Upper lobe of left lung (tissue), 6 donors: ENCODE data around the gene MAN1A1. TPM values are rescaled to one million over a fixed set of nuclear protein-coding genes. Genes with fewer than 3 reads are reported as not detected.

Source experiments
- ATAC-seq, 2 donors: fragments of 200-7000 bp; cut with Tn5 transposase; one replicate each; pipeline ENCODE4 v1.9.1; 2022; ENCODE audit warnings: mild to moderate bottlenecking in 2 of 2, moderate library complexity in 2 of 2; ENCODE audit not compliant: low FRiP score in 2 of 2
- DNase-seq, 2 donors: peaks; one replicate each; pipeline ENCODE4 v3.0.0-alpha.2; 2019 to 2020
- H3K27ac ChIP-seq, 4 donors: fragments of 200-600 bp; sonication (generic); one replicate each; pipeline ENCODE4 v1.5.1; 2016 to 2019
- H3K27me3 ChIP-seq, 4 donors: fragments of 200-600 bp; sonication (generic); one replicate each; pipeline ENCODE4 v1.5.1; 2017 to 2019
- H3K36me3 ChIP-seq, 4 donors: fragments of 200-600 bp; sonication (generic); one replicate each; pipeline ENCODE4 v1.5.1; 2016 to 2019
- H3K4me1 ChIP-seq, 4 donors: fragments of 200-600 bp; sonication (generic); one replicate each; pipeline ENCODE4 v1.5.1; 2018 to 2019
- H3K4me3 ChIP-seq, 4 donors: fragments of 200-600 bp; sonication (generic); one replicate each; pipeline ENCODE4 v1.5.1; 2017 to 2019; ENCODE audit warnings: mild to moderate bottlenecking in 2 of 4, moderate library complexity in 1 of 4
- H3K9me3 ChIP-seq, 4 donors: fragments of 200-600 bp; sonication (generic); one replicate each; pipeline ENCODE4 v1.5.1; 2018 to 2019
- EP300 ChIP-seq, 4 donors: sonication (generic); formaldehyde crosslinking; IDR thresholded peaks; one replicate each; pipeline ENCODE4 v1.5.1; 2017; ENCODE audit warnings: antibody characterized with exemption in 4 of 4, control low read depth in 2 of 4
- POLR2A ChIP-seq, 4 donors: fragments of 450-650 bp; IDR thresholded peaks; one replicate each; pipeline ENCODE4 v1.5.1; 2016 to 2017; ENCODE audit warnings: antibody characterized with exemption in 4 of 4, mild to moderate bottlenecking in 2 of 4
- POLR2AphosphoS5 ChIP-seq, 2 donors: sonication (generic); formaldehyde crosslinking; IDR thresholded peaks; one replicate each; pipeline ENCODE4 v1.5.1; 2017; ENCODE audit warnings: antibody characterized with exemption in 2 of 2
- WGBS, 2 donors: methylation state at CpG; one replicate each; pipeline ENCODE4 v1.1.5; 2017 to 2018; 5-methylcytosine and 5-hydroxymethylcytosine counted together
- total RNA-seq, 6 donors: library from RNA; depleted of rRNA in 4 of 6; stranded (reverse); fragments of >200 nt in 4 of 6; gene quantifications; one replicate each; pipeline versions ENCODE4 v1.1.0 to v1.2.1, GENCODE V29; 2016 to 2021
- TF ChIP-seq, protein P1 (sequence below), 6 experiments: fragments of 450-650 bp in 4 of 6; fragments of 200-600 bp in 2 of 6; sonication (generic) in 2 of 6; IDR thresholded peaks; one replicate each; pipeline ENCODE4 v1.5.1; 2016 to 2019; ENCODE audit warnings: antibody characterized with exemption in 6 of 6
- donor health status: DM: no; HTN: no; CAD: no; lungs with moderate emphysema.
- donor health status: DM: no; HTN: yes; CAD: no; lungs with severe emphysema.

Gene MAN1A1
- total RNA-seq, 6 donors from 2014 or later: 61.8 to 98.6 (median 79.1) TPM

DNA sequence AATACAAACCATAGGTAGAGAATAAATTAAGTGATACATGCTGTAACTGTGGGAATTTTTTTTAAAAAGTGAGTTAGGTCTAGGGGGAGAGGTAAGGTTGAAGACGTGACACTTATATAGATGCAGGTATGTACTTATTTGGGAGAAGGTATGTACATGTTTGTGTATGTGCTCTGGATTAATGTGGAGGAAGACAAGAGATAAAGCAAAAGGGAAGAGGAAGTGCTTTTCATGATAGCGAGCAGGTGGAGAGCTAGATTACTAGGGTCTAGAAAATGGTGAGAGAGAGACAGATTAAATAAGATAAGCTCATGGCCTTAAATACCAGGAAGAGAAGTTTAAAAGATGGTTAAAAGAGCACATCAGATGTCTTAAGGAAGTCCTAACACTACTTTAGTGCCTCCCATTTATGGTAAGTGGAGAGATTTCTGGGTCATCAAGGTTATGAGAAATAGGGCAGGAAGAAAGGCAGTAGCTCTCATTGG is 92.5 kb downstream of the MAN1A1 start:
- no peak overlapping the region for H3K27ac ChIP-seq
- TF ChIP-seq EP300 (IDR thresholded peaks at IDR 0.05): no peak
- no peak for TF ChIP-seq POLR2A (IDR thresholded peaks at IDR 0.05)
- no peak for TF ChIP-seq POLR2AphosphoS5 (IDR thresholded peaks at IDR 0.05)
- TF ChIP-seq, protein P1, sequence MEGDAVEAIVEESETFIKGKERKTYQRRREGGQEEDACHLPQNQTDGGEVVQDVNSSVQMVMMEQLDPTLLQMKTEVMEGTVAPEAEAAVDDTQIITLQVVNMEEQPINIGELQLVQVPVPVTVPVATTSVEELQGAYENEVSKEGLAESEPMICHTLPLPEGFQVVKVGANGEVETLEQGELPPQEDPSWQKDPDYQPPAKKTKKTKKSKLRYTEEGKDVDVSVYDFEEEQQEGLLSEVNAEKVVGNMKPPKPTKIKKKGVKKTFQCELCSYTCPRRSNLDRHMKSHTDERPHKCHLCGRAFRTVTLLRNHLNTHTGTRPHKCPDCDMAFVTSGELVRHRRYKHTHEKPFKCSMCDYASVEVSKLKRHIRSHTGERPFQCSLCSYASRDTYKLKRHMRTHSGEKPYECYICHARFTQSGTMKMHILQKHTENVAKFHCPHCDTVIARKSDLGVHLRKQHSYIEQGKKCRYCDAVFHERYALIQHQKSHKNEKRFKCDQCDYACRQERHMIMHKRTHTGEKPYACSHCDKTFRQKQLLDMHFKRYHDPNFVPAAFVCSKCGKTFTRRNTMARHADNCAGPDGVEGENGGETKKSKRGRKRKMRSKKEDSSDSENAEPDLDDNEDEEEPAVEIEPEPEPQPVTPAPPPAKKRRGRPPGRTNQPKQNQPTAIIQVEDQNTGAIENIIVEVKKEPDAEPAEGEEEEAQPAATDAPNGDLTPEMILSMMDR (IDR thresholded peaks at IDR 0.05): no peak
- peaks cover 4 to 30% (median 17%) of the 10 kb centered on the region in 4 donors for H3K4me1 ChIP-seq
- no peaks in the 10 kb centered on the region for H3K27me3 ChIP-seq
- no peak for DNase-seq
- H3K36me3 ChIP-seq: no peaks in the 10 kb centered on the region
- H3K4me3 ChIP-seq: no peak overlapping the region
- 83 to 88% methylated on average over 2 of the region's 2 CpGs for WGBS, 2 donors
- H3K9me3 ChIP-seq: no peaks in the 10 kb centered on the region
- no peak for ATAC-seq

DNA sequence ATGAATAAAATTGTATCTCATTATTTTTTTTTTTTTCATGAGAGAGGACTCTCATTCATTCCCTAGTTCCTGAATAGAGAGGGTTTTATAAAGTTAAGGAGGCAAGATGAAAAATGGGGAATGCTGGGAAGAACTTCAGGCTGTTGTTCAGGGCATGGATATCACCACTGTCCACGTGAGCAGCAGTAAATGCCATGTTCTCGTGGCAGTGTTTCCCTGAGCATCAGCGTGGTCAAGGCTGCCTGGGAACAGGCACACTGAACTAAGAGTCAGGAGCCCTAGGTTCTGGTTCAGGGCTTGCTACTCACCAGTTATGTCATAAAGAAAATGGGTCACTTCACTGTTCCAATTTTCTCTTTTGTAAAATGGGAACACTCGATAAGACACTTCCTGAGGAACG is 93.2 kb downstream of the MAN1A1 start:
- no peak for DNase-seq
- H3K9me3 ChIP-seq: no peaks in the 10 kb centered on the region
- no peak for TF ChIP-seq POLR2AphosphoS5 (IDR thresholded peaks at IDR 0.05)
- TF ChIP-seq, protein P1 (IDR thresholded peaks at IDR 0.05): no peak
- no peak for TF ChIP-seq EP300 (IDR thresholded peaks at IDR 0.05)
- no peak for TF ChIP-seq POLR2A (IDR thresholded peaks at IDR 0.05)

DNA sequence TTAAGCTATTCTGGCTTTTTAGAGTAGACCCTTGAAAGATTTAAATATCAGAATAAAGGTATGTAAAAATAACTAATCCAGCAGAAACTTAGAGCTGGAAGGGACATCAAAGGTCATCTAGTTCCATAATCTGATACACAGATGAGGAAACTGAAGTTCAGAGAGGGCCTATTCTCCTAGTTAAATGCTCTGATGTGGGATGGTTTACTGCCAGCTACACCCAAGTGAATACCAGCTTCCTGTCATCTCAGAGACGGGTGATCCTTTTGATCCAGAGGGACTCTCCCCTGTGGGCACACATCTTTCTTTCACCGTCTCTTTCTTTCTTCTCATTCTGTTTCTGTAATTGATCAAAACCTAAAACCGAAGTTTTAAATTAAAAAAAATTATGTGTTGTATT is 94.1 kb downstream of the MAN1A1 start:
- Histone ChIP-seq H3K4me3 (no peak overlapping the region), H3K27me3 (no peaks in the 10 kb centered on the region), H3K9me3 (no peaks in the 10 kb centered on the region), H3K27ac (no peak overlapping the region), H3K4me1 (peaks cover 4 to 17% (median 10%) of the 10 kb centered on the region in 4 donors), H3K36me3 (no peaks in the 10 kb centered on the region)
- DNase-seq (no peak), ATAC-seq (no peak)
- WGBS, 2 donors: 90 to 92% methylated on average over 3 of the region's 3 CpGs
- TF ChIP-seq POLR2A (IDR thresholded peaks at IDR 0.05) (no peak), EP300 (IDR thresholded peaks at IDR 0.05) (no peak), POLR2AphosphoS5 (IDR thresholded peaks at IDR 0.05) (no peak)
- TF ChIP-seq, protein P1 (IDR thresholded peaks at IDR 0.05): no peak

More for the DNA sequence above, 93.2 kb downstream of the MAN1A1 start:
- no peaks in the 10 kb centered on the region for H3K36me3 ChIP-seq
- ATAC-seq: no peak
- H3K27me3 ChIP-seq: no peaks in the 10 kb centered on the region
- H3K27ac ChIP-seq: no peak overlapping the region
- peaks cover 4 to 24% (median 11%) of the 10 kb centered on the region in 4 donors for H3K4me1 ChIP-seq
- WGBS, 2 donors: 79 to 84% methylated on average over 5 of the region's 5 CpGs
- no peak overlapping the region for H3K4me3 ChIP-seq

DNA sequence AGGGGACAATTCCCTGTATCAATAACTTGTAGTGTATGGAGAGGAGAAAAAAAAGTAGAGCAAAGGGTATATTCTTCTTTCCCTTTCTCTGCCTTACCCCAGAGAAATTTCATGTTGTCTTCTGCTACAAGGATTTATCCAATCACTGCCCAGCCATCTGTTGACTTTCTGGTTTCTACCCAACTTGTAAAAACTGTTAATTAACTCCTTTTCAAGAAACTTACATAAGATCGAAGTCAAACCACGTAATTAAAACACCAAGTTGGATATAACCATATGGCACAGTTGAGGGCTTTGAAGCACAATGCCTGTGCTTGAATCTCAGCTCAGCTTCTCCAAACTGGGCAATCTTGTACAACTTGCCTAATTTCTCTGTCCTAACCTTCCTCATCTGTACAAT is 99.5 kb downstream of the MAN1A1 start:
- no peak overlapping the region for H3K4me3 ChIP-seq
- ATAC-seq (no peak), DNase-seq (no peak)
- H3K36me3 ChIP-seq: peaks cover 0 to 7% (median 2%) of the 10 kb centered on the region in 4 donors
- 94 to 97% methylated on average over 2 of the region's 2 CpGs for WGBS, 2 donors
- no peaks in the 10 kb centered on the region for H3K9me3 ChIP-seq
- no peaks in the 10 kb centered on the region for H3K4me1 ChIP-seq
- H3K27ac ChIP-seq: no peak overlapping the region
- H3K27me3 ChIP-seq: no peaks in the 10 kb centered on the region
- TF ChIP-seq POLR2AphosphoS5 (IDR thresholded peaks at IDR 0.05): no peak
- TF ChIP-seq POLR2A (IDR thresholded peaks at IDR 0.05): no peak
- no peak for TF ChIP-seq EP300 (IDR thresholded peaks at IDR 0.05)
- TF ChIP-seq, protein P1 (IDR thresholded peaks at IDR 0.05): no peak

DNA sequence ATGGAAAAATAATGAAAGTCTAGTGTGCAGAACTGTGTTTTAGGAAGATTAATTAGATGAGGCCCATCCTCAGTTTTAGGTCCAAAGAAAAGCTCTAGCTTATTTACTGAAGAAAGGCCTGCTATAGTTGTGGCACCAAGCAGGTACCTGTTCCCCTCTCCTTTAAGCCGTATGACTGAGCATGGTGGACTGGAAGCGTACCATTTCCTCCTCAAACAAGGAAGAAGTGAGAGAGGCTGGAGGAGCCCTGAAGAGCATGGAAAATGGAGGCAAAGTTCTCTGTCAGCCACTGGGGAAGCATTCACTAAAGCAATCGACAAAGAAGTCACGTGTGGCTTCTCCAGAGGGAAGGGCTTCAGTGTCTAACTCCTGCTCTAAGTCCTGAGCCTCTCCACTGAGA is 100.2 kb downstream of the MAN1A1 start:
- H3K27ac ChIP-seq: no peak overlapping the region
- H3K4me1 ChIP-seq: no peaks in the 10 kb centered on the region
- TF ChIP-seq EP300 (IDR thresholded peaks at IDR 0.05) (no peak), POLR2A (IDR thresholded peaks at IDR 0.05) (no peak), POLR2AphosphoS5 (IDR thresholded peaks at IDR 0.05) (no peak)
- TF ChIP-seq, protein P1 (IDR thresholded peaks at IDR 0.05): no peak
- ATAC-seq: no peak
- H3K36me3 ChIP-seq: peaks cover 0 to 7% (median 2%) of the 10 kb centered on the region in 4 donors
- no peaks in the 10 kb centered on the region for H3K27me3 ChIP-seq
- WGBS, 2 donors: 90 to 93% methylated on average over 4 of the region's 4 CpGs
- no peak for DNase-seq
- no peak overlapping the region for H3K4me3 ChIP-seq
- H3K9me3 ChIP-seq: no peaks in the 10 kb centered on the region
